Activated T-cell treated with anti-CD3 and anti-CD28 coated beads, Interleukin-2, amount 50 U/mL, for 48 hours (primary cell): Measurements from ENCODE around the gene PGAP2.
"Not testable (repeated sequence)": the region's sequence is repeated elsewhere in the genome, so short reads cannot be mapped to it uniquely, and the experiment has no call there.

ENCODE experiments used
- DNase-seq, 2 experiments: peaks; one replicate each; pipeline ENCODE4 v3.0.0-alpha.2; 2020

Gene PGAP2

GRCh38 chr11:3807909-3808860 is at the start of gene PGAP2:
PGAP2 (plus strand) TSS chr11:3808560; CDS start chr11:3811260, 2,700 bp downstream.
- DNase-seq = peak; percentile 73 to 79

GRCh38 chr11:3764266-3764665 is 44.1 kb upstream of the PGAP2 start:
- DNase-seq = no peak

- DNase-seq = not testable (repeated sequence)
Observed at GRCh38 chr11:3766836-3767235, 41.5 kb upstream of the PGAP2 start.

- DNase-seq = no peak
Observed at GRCh38 chr11:3767536-3767935, 40.8 kb upstream of the PGAP2 start.

- DNase-seq = no peak
Observed at GRCh38 chr11:3773180-3773579, 35.2 kb upstream of the PGAP2 start.

GRCh38 chr11:3775736-3776406 is 32.5 kb upstream of the PGAP2 start:
- no peak for DNase-seq

GRCh38 chr11:3781423-3781822 is 26.9 kb upstream of the PGAP2 start:
- DNase-seq = no peak

- DNase-seq = no peak
Observed at GRCh38 chr11:3782963-3783362, 25.4 kb upstream of the PGAP2 start.

- no peak for DNase-seq
Observed at GRCh38 chr11:3783611-3784010, 24.7 kb upstream of the PGAP2 start.

- DNase-seq = no peak
Observed at GRCh38 chr11:3786781-3787428, 21.5 kb upstream of the PGAP2 start.

GRCh38 chr11:3794387-3794786 is 14.0 kb upstream of the PGAP2 start:
- DNase-seq = not testable (repeated sequence)

- no peak for DNase-seq
Observed at GRCh38 chr11:3795131-3796001, 13.0 kb upstream of the PGAP2 start.

GRCh38 chr11:3796002-3796311 is 12.4 kb upstream of the PGAP2 start:
- DNase-seq = no peak

- DNase-seq = no peak
Observed at GRCh38 chr11:3796346-3796745, 12.0 kb upstream of the PGAP2 start.

GRCh38 chr11:3796801-3797328 is 11.5 kb upstream of the PGAP2 start:
- DNase-seq = no peak

- DNase-seq = peak; percentile 100
Observed at GRCh38 chr11:3797329-3798090, 10.8 kb upstream of the PGAP2 start, which contains the start of gene NUP98. NUP98 (minus strand) TSS chr11:3797554; CDS start chr11:3782117, 15,437 bp downstream.

GRCh38 chr11:3799143-3799542 is 9.2 kb upstream of the PGAP2 start:
- no peak for DNase-seq

GRCh38 chr11:3799873-3800272 is 8.5 kb upstream of the PGAP2 start:
- no peak for DNase-seq

- DNase-seq = no peak
Observed at GRCh38 chr11:3802011-3802790, 6.2 kb upstream of the PGAP2 start.

- no peak for DNase-seq
Observed at GRCh38 chr11:3803726-3804495, 4.4 kb upstream of the PGAP2 start.
